Measurements from ENCODE around the gene PCNA.
"Not testable (repeated sequence)": the region's sequence is repeated elsewhere in the genome, so short reads cannot be mapped to it uniquely, and the experiment has no call there.

Gene PCNA

DNA sequence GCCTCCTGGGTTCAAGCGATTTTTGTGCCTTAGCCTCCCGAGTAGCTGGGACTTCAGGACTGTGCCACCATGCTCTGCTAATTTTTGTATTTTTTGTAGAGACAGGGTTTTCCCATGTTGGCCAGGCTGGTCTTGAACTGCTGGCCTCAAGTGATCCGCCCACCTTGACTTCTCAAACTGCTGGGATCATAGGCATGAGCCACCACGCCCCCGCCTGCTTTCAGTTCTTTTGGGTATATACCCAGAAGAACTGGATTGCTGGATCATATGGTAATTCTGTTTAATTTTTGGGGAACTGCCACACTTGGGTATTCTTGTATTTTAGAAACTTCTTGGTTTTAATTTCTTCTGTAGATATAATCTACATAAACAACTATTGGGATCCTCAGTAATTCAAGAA is 24.1 kb upstream of the PCNA start:
- DNase-seq (ENCODE audit: low read depth in 2 of 2), result no peak

GRCh38 chr20:5141615-5142014 is 21.9 kb upstream of the PCNA start:
- DNase-seq (ENCODE audit: low read depth in 2 of 2), result no peak

DNA sequence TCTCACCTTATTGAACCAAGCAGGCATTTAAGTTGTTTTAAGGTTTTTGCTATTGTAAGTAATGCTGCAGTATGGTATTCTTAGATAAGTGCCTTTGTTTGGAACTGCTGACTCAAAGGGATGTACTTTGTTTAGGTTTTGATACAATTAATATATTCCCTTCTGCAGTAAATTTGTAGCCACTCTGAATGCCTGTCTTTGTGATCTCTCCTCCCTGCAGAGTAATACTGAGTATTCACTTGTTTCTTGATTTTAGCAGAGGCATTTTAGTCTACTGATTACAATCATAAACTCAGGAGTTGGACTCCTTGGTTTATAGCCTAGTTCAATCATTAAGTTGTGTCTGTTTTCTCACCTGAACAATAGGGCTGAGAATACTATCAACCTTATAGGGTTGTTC is 20.4 kb upstream of the PCNA start:
- no peak for DNase-seq (ENCODE audit: low read depth in 2 of 2)

DNA sequence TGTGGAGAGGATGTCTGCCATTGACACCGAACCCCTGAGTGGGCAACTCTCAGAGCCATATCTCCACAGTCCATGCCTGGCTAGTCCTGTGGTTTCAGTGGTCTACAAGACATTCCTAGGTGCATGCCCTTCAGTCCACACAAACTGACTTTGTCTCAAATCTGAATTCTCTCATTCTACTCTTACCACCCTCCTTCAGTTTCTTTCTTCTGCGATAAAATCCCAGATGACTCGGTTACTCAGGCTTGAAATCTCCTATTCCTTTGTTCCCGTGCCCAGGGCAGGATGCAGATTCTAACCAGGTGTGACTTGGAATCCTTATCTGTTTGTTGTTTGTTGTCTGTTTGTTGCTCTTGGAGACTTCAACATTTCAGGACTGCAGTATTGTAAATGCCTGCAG is 16.3 kb upstream of the PCNA start:
- no peak for DNase-seq (ENCODE audit: low read depth in 2 of 2)

- DNase-seq (ENCODE audit: low read depth in 2 of 2), result no peak
Measured at GRCh38 chr20:5135363-5136012, 15.7 kb upstream of the PCNA start.

GRCh38 chr20:5133998-5134397 is 14.2 kb upstream of the PCNA start:
- no peak for DNase-seq (ENCODE audit: low read depth in 2 of 2)

- DNase-seq (ENCODE audit: low read depth in 2 of 2), result no peak
Measured at GRCh38 chr20:5131502-5131901, 11.7 kb upstream of the PCNA start.

DNA sequence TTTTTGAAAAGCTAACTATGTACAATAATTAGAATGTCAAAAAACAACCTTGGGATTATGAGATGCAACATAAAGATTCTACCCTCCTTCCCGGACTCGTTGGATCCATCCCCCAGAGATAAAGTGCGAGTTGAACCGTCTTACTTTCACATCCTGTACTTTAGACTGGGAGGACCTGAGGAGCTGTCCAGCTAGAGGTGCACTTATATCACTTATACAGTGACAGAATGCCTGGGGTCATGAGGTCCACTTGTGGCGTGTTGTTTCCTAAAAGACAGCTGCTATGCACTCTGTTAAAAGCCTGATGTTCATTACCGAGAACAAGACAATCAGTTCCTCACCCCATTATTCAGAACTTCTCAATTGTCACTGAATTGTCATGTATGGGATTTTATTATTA is 9.1 kb upstream of the PCNA start:
- DNase-seq (ENCODE audit: low read depth in 2 of 2), result no peak

DNA sequence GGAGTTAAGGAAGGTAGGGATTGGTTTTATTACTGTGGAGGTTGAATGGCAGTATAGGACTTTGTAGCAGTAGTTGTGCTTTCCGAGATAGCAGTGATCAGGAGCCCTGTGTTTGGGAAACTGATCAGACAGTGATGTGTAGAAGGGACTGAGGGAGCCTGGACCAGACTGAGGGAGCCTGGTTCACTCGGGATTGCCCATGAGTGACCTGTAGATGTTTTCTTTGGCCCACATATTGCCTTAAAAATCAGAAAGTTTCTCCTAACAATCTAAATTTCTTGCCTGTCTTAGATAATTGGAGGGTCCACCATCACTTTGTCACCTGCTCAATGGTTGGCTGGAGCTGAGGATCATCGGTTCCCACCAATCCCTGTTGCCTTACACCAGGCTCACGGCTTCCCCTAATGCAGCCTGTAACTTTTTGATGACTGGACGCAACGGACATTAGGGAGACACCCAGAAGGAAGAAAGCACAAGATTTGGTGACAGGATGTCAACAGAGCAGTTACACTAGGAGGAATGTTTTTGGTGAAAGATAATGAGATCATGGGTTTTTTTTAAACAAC is 8.2 kb upstream of the PCNA start:
- DNase-seq (ENCODE audit: low read depth in 2 of 2), result no peak

DNA sequence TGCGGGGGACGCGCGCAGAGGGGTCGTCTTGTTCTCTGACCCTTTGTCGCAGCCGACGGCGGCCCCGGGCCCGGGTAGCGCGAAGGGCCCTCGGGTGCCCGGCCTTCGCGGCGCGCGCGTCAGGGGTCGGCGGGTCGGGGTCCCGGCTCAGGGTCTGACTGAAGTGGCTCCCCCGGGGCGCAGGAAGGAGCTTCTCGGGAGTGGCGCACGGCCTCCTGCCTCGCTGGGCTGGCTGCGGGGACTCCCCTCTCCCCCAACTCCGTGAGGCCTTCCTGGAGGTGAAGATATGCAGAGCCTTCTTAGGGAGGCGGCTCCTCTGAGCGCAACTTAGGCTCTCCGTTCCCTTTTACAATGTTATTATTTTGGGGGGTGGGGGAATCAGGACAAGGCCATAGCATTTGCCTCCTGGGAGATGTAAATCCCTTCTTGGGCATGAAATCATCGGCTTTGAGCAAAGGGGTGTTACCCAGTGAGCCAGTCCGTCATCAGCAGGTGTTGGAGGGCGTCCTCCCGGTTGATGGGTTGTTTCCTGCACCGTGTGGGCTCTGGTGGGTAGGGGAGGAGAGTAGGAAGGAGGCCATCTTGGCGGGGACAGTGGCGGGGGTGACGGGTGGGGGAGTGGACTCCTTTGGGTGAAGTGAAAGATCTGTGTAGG is 7.6 kb upstream of the PCNA start:
- DNase-seq (ENCODE audit: low read depth in 2 of 2), result peak; percentile 41 to 55

GRCh38 chr20:5126512-5127203 is 6.9 kb upstream of the PCNA start, which contains the start of gene CDS2:
CDS2 (plus strand) TSS chr20:5127008; CDS start chr20:5127093, 85 bp downstream.
- DNase-seq (ENCODE audit: low read depth in 2 of 2), result peak; percentile 99 to 100

DNA sequence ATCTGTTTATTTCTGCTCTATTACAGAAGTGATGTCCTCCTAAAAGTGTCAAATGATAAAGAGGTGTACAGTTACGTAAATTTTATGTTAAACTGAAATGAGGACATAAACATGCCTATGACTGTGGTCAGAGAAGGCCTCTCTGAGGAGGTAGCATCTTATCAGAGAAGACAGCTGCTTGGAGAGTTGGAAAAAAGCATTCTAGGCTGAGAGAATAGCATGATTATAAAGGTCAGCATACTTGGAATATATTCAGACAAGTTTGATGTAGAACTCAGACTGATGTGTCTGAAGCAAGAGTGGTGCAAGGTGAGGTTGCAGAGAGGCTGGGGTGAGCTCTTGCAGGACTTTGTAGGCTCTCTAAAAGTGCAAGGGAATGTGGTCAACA is 3.1 kb upstream of the PCNA start:
- no peak for DNase-seq (ENCODE audit: low read depth in 2 of 2)

DNA sequence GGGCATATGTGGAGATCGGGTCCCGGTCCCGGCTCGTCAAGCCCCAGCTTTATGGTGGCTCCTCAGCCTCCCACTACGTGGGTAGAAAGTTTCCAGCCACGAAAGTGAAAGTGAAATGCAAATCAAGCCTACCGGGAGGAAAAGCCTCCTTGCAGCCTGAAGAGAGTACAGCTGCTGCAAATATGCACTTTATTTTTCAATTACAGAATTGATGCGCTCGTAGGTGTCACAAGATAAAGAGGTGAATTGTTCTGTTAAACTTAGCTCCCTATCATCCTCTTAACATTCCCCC is 373 bp upstream of the PCNA start:
- no peak for DNase-seq (ENCODE audit: low read depth in 2 of 2)

DNA sequence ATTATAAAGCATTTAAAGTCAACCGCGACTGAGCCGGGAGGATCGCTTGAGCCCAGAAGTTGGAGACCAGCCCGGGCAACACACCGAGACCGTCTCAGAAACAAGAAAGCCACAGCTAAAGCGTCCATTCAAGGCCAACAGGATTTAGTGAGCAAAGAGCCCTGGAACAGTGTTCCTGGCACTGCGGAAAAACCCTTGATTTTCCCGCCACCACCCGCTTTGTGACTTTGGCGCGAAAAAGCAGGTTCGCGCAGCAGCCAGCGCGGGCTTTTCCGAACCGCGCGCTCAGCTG is 669 bp downstream of the PCNA start:
- no peak for DNase-seq (ENCODE audit: low read depth in 2 of 2)

DNA sequence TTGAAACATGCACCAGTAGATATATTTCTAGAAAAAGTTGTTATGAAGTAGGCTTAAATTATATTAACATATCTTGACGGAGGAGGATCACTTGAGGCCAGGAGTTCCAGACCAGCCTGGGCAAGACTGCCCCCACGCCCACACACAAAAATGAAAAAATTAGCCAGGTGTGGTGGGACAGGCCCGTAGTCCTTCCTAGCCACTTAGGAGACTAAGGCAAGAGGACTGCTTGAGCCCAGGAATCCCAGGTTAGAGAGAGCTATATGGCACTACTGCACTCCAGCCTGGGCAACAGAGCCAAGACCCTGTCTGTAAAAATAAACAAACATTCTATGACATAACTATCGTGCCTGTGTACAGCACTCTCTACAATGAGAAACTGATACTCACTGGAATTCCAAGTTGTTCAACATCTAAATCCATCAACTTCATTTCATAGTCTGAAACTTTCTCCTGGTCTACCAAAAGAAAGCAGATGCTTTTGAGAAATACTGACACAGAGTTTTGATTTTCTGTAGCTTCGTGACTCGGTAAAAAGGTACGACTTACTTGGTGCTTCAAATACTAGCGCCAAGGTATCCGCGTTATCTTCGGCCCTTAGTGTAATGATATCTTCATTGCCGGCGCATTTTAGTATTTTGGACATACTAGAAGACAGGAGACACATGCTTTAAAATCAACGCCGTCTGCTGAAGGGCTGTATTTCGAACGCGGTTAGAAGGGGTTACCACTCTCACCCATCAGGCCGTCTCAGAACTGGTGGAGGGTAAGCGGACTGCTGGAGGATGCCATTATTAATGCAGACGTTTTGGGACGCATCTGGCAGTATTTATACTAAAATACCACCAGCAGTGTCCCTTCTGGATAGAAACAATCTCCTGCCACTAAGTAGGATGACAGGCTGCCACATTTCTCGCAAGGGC is 1.3 kb downstream of the PCNA start:
- DNase-seq (ENCODE audit: low read depth in 2 of 2), result no peak

- DNase-seq (ENCODE audit: low read depth in 2 of 2), result no peak
Measured at GRCh38 chr20:5116875-5117274, 2.9 kb downstream of the PCNA start.

DNA sequence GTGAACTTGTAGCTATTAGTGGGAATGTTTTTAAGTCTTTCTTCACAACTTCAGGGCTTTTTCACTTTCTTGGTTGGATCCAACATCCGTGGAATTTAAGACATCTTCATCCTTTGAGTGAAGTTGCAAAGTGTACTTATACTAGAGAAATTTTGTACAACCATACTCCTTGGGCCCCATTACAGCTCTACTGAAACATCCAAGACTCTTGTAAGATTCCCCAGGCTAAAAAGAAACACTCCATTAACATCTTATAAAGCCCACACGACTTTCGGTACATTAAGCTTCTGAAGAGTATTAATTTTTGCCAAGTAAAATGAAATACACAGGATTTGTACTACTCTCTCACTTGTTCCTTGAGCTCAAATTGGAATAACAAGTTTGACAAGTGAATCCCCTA is 5.4 kb downstream of the PCNA start:
- no peak for DNase-seq (ENCODE audit: low read depth in 2 of 2)

DNA sequence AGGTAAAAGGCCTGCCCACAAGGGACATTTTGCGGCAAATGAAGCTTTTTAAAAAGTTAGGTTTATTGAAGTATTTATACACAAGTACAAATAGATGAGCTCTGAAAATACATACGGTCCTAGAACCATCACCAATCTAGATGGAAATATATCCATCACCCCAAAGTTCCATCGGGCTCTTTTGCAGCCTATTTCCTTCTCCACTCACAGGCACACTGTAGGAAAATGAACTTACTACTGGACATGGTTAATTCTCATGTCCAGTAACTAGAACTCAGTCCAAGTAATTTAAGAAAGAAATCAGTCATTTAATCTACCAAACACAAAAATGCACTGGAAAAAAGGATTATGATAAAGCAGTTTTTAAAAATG is 6.2 kb downstream of the PCNA start:
- DNase-seq (ENCODE audit: low read depth in 2 of 2), result no peak

- DNase-seq (ENCODE audit: low read depth in 2 of 2), result no peak
Measured at GRCh38 chr20:5109276-5109675, 10.5 kb downstream of the PCNA start.

DNA sequence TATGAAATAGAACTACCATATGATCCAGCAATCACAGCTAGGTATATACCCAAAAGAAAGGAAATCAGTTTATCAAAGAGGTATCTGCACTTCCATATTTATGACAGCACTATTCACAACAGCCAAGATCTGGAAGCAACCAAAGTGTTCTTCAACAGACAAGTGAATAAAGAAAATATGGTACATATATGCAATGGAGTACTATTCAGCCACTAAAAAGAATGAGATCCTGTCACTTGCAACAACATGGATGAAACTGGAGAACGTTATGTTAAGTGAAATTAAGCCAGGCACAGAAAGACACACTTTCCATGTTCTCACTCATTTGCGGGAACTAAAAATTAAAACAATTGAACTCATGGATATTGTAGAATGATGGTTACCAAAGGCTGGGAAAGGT is 15.3 kb downstream of the PCNA start:
- no peak for DNase-seq (ENCODE audit: low read depth in 2 of 2)

DNA sequence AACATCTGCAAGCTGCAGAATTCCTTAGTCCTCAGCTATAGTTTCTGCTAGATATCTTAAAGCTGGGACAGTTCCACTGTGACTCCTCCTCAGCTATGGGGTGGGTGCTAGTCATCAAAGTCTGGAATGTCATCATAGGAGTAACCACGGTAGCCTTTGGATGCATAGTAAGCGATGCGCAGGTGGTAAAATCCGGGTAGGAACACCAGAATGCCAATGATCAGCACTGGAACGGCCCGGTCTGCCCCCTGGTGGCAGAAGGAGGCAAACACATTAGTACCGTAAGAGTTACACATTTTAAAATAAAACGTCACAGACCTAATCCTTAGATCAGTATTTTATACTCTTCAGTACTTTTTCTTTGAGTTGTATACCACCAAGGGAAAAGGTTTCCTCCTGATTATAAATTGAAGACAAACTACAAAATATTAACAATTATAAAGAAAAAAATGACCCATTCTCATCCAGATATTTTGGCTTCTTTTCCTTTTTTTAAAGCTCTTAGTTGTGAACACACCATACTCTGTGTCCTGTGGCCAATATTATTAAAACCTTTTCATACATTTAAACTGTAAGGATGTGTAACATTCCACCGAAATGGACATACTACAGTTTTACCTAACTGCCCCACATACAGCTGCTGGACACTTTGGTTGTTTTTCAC is 18.9 kb downstream of the PCNA start:
- DNase-seq (ENCODE audit: low read depth in 2 of 2), result peak; percentile 48 to 57

GRCh38 chr20:5099909-5100308 is 19.8 kb downstream of the PCNA start:
- DNase-seq (ENCODE audit: low read depth in 2 of 2), result not testable (repeated sequence)
